Body of pancreas (tissue), 4 donors: ENCODE data around the gene QSOX1. TPM values are rescaled to one million over a fixed set of nuclear protein-coding genes. Genes with fewer than 3 reads are reported as not detected.
A peak's percentile ranks its signal among the peaks of the same experiment; 100 is the strongest.

ENCODE experiments used
- ATAC-seq: fragments of 150-250 bp; one replicate; pipeline ENCODE4 v1.9.1; 2016
- DNase-seq, 4 donors: peaks; one replicate each; pipeline ENCODE4 v3.0.0-alpha.2; 2019
- H3K27ac ChIP-seq, 4 donors: fragments of 200-600 bp; sonication (generic); 1 replicate in 3 of 4; 2 replicates in 1 of 4; pipeline versions ENCODE4 v1.5.1 to v1.6.1; 2016 to 2019; ENCODE audit warnings: mild to moderate bottlenecking in 1 of 4, mixed read lengths in 1 of 4, moderate library complexity in 1 of 4
- H3K27me3 ChIP-seq, 2 donors: fragments of 200-600 bp; sonication (generic); one replicate each; pipeline ENCODE4 v1.6.0; 2016; ENCODE audit warnings: mild to moderate bottlenecking in 1 of 2
- H3K36me3 ChIP-seq, 2 donors: fragments of 200-600 bp; sonication (generic); replicated peaks in 1 of 2; 2 replicates each; pipeline ENCODE4 v1.5.1; 2016; ENCODE audit warnings: low read depth in 2 of 2; ENCODE audit not compliant: insufficient read depth in 1 of 2
- H3K4me1 ChIP-seq: fragments of 200-600 bp; sonication (generic); one replicate; pipeline ENCODE4 v1.6.0; 2016
- H3K4me3 ChIP-seq, 2 donors: fragments of 200-600 bp; sonication (generic); 1 replicate in 1 of 2; 2 replicates in 1 of 2; pipeline ENCODE4 v1.5.1; 2016 to 2019
- H3K9me3 ChIP-seq, 3 donors: fragments of 200-600 bp; sonication (generic); 1 replicate in 2 of 3; 2 replicates in 1 of 3; pipeline ENCODE4 v1.5.1; 2016
- CTCF ChIP-seq, 7 experiments: fragments of 450-650 bp in 4 of 7; fragments of 200-600 bp in 3 of 7; sonication (generic) in 3 of 7; IDR thresholded peaks; one replicate each; pipeline ENCODE4 v1.5.1; 2016 to 2019; ENCODE audit warnings: antibody characterized with exemption in 7 of 7
- POLR2A ChIP-seq, 3 donors: fragments of 450-650 bp; IDR thresholded peaks; one replicate each; pipeline ENCODE4 v1.6.1; 2016; ENCODE audit warnings: antibody characterized with exemption in 3 of 3, mild to moderate bottlenecking in 2 of 3
- WGBS, 2 donors: methylation state at CpG; one replicate each; pipeline ENCODE4 v1.1.5; 2017; 5-methylcytosine and 5-hydroxymethylcytosine counted together
- intact Hi-C: fragments of 100-400 bp; cut with DNase I; formaldehyde crosslinking; loops from one replicate; pipeline ENCODE4 v1.15.1; 2023
- total RNA-seq, 2 donors: library from RNA; depleted of rRNA; stranded (reverse); fragments of >200 nt; gene quantifications; one replicate each; pipeline ENCODE4 v1.1.0, GENCODE V29; 2016

QSOX1 gene
- total RNA-seq, 2 donors from 2014 or later = 61.5 to 192 TPM

GRCh38 chr1:180153032-180153431, 1.6 kb upstream of the QSOX1 start:
- Histone ChIP-seq H3K27me3 (no peaks in the 10 kb centered on the region), H3K4me3 (no peak overlapping the region), H3K36me3 (no peaks in the 10 kb centered on the region), H3K27ac (no peak overlapping the region), H3K9me3 (no peaks in the 10 kb centered on the region), H3K4me1 (peaks cover 37% of the 10 kb centered on the region)
- WGBS, 2 donors = 90 to 92% methylated on average over 5 of the region's 5 CpGs
- ATAC-seq = no peak
- no peak for DNase-seq
- TF ChIP-seq CTCF (IDR thresholded peaks at IDR 0.05) (no peak), POLR2A (IDR thresholded peaks at IDR 0.05) (no peak)
- intact Hi-C loops = no loop called here

- peak overlapping the region; percentile 76 to 89 (median 88) for H3K27ac ChIP-seq
- no peaks in the 10 kb centered on the region for H3K36me3 ChIP-seq
- DNase-seq (no peak), ATAC-seq (no peak)
- intact Hi-C loops = no loop called here
- TF ChIP-seq CTCF (IDR thresholded peaks at IDR 0.05) = no peak
- no peak for TF ChIP-seq POLR2A (IDR thresholded peaks at IDR 0.05)
- peak overlapping the region; percentile 57 to 75 for H3K4me3 ChIP-seq
- H3K27me3 ChIP-seq = no peaks in the 10 kb centered on the region
- peaks cover 47% of the 10 kb centered on the region for H3K4me1 ChIP-seq
- 17 to 42% methylated on average over 7 of the region's 7 CpGs for WGBS, 2 donors
- H3K9me3 ChIP-seq = no peaks in the 10 kb centered on the region
Measured at GRCh38 chr1:180154003-180154324, 705 bp upstream of the QSOX1 start.

- no peaks in the 10 kb centered on the region for H3K36me3 ChIP-seq
- TF ChIP-seq CTCF (IDR thresholded peaks at IDR 0.05) (no peak), POLR2A (IDR thresholded peaks at IDR 0.05) (no peak)
- H3K9me3 ChIP-seq = no peaks in the 10 kb centered on the region
- peak overlapping the region; percentile 64 to 81 for H3K4me3 ChIP-seq
- WGBS, 2 donors = 1% methylated on average over 29 of the region's 29 CpGs
- no peak for ATAC-seq
- H3K4me1 ChIP-seq = peaks cover 59% of the 10 kb centered on the region
- H3K27me3 ChIP-seq = no peaks in the 10 kb centered on the region
- intact Hi-C loops = no loop called here
- DNase-seq = peak; percentile 28 to 41 (median 36)
- H3K27ac ChIP-seq = peak overlapping the region; percentile 76 to 89 (median 88)
Measured at GRCh38 chr1:180155182-180155682, 563 bp downstream of the QSOX1 start.

- Histone ChIP-seq H3K36me3 (no peaks in the 10 kb centered on the region), H3K9me3 (no peaks in the 10 kb centered on the region), H3K27me3 (no peaks in the 10 kb centered on the region), H3K4me3 (no peak overlapping the region), H3K27ac (peak overlapping the region; percentile 17 to 89 (median 88)), H3K4me1 (peaks cover 66% of the 10 kb centered on the region)
- peak in 1 of 4 donors; percentile 33 for DNase-seq
- TF ChIP-seq POLR2A (IDR thresholded peaks at IDR 0.05) (no peak), CTCF (IDR thresholded peaks at IDR 0.05) (no peak)
- WGBS, 2 donors = 37 to 47% methylated on average over 4 of the region's 4 CpGs
- intact Hi-C loops = no loop called here
- ATAC-seq = no peak
Measured at GRCh38 chr1:180156201-180156600, 1.5 kb downstream of the QSOX1 start.

GRCh38 chr1:180156631-180157091, 2.0 kb downstream of the QSOX1 start:
- intact Hi-C loops = no loop called here
- TF ChIP-seq CTCF (IDR thresholded peaks at IDR 0.05) (no peak), POLR2A (IDR thresholded peaks at IDR 0.05) (no peak)
- 51 to 52% methylated on average over 2 of the region's 2 CpGs for WGBS, 2 donors
- H3K27ac ChIP-seq = peak overlapping the region; percentile 86 to 90 (median 89)
- H3K9me3 ChIP-seq = no peaks in the 10 kb centered on the region
- DNase-seq = peak in 1 of 4 donors; percentile 34
- no peak for ATAC-seq
- H3K36me3 ChIP-seq = no peaks in the 10 kb centered on the region
- peaks cover 71% of the 10 kb centered on the region for H3K4me1 ChIP-seq
- H3K27me3 ChIP-seq = no peaks in the 10 kb centered on the region
- H3K4me3 ChIP-seq = no peak overlapping the region
